Smooth muscle cell (in vitro differentiated cells): ENCODE data around the gene PKP2. TPM values are rescaled to one million over a fixed set of nuclear protein-coding genes. Genes with fewer than 3 reads are reported as not detected.
A peak's percentile ranks its signal among the peaks of the same experiment; 100 is the strongest.

Experiments used
- DNase-seq: peaks from one replicate; lab custom pipeline; 2025; ENCODE audit not compliant: unreplicated experiment; lab: John Stamatoyannopoulos, UW
- H2AFZ ChIP-seq: fragments of 200-600 bp; sonication (generic); 2 replicates; pipeline ENCODE4 v1.6.0; 2016; ENCODE audit warnings: antibody characterized with exemption, low read depth, mild to moderate bottlenecking
- H3F3A ChIP-seq: fragments of 200-600 bp; sonication (generic); 2 replicates; pipeline ENCODE4 v1.6.0; 2017; ENCODE audit warnings: antibody characterized with exemption, low read depth
- H3K27ac ChIP-seq: fragments of 200-600 bp; sonication (generic); 2 replicates; pipeline ENCODE4 v1.5.1; 2016; ENCODE audit warnings: low read depth, mild to moderate bottlenecking
- H3K27me3 ChIP-seq: fragments of 200-600 bp; sonication (generic); 2 replicates; pipeline ENCODE4 v1.6.1; 2016; ENCODE audit warnings: low read depth, mild to moderate bottlenecking
- H3K36me3 ChIP-seq: fragments of 200-600 bp; sonication (generic); 2 replicates; pipeline ENCODE4 v1.5.1; 2016; ENCODE audit warnings: low read depth
- H3K4me1 ChIP-seq: fragments of 200-600 bp; sonication (generic); 2 replicates; pipeline ENCODE4 v1.5.1; 2016; ENCODE audit warnings: low read depth
- H3K4me2 ChIP-seq: fragments of 200-600 bp; sonication (generic); 2 replicates; pipeline ENCODE4 v1.6.0; 2016; ENCODE audit warnings: mild to moderate bottlenecking
- H3K4me3 ChIP-seq: fragments of 200-600 bp; sonication (generic); 2 replicates; pipeline ENCODE4 v1.5.1; 2016; ENCODE audit warnings: mild to moderate bottlenecking
- H3K79me2 ChIP-seq: fragments of 200-600 bp; sonication (generic); 2 replicates; pipeline ENCODE4 v1.6.0; 2016; ENCODE audit warnings: low read depth, mild to moderate bottlenecking
- H3K9ac ChIP-seq: fragments of 200-600 bp; sonication (generic); 2 replicates; pipeline ENCODE4 v1.6.0; 2016; ENCODE audit warnings: low read depth
- H3K9me3 ChIP-seq: fragments of 200-600 bp; sonication (generic); replicated peaks from 2 replicates; pipeline ENCODE4 v1.5.1; 2016; ENCODE audit warnings: low read depth
- H4K20me1 ChIP-seq: fragments of 200-600 bp; sonication (generic); 2 replicates; pipeline ENCODE4 v1.6.0; 2016; ENCODE audit warnings: low read depth
- CTCF ChIP-seq: fragments of 200-600 bp; sonication (generic); IDR thresholded peaks from 2 replicates; pipeline ENCODE4 v1.5.1; 2017; ENCODE audit warnings: borderline replicate concordance, mild to moderate bottlenecking, antibody characterized with exemption; ENCODE audit not compliant: insufficient read depth, poor library complexity, severe bottlenecking
- WGBS: methylation state at CpG from one replicate; pipeline ENCODE4 v1.1.7; 2016; ENCODE audit warnings: low lambda C conversion rate; 5-methylcytosine and 5-hydroxymethylcytosine counted together
- polyA plus RNA-seq: library from polyadenylated mRNA; unstranded; fragments of >200 nt; fragmentation: Nextera tagmentation; extraction: Ambion mirVana; gene quantifications from 2 replicates; pipeline ENCODE4 v1.2.1, GENCODE V29; 2016
- total RNA-seq: library from RNA; depleted of rRNA; stranded (reverse); fragments of >200 nt; gene quantifications from 2 replicates; pipeline ENCODE4 v1.2.3, GENCODE V29; 2014

PKP2 gene
- total and polyA plus RNA-seq, 2 experiments from 2014 or later, result 7.3 to 22.3 TPM

GRCh38 chr12:32822344-32822743 lies 74.2 kb downstream of the PKP2 start:
- Histone ChIP-seq H3K4me1 (peaks cover 13% of the 10 kb centered on the region), H3F3A (peaks cover 11% of the 10 kb centered on the region), H3K79me2 (peaks cover 3% of the 10 kb centered on the region), H3K4me3 (no peak overlapping the region), H2AFZ (no peak overlapping the region), H3K27me3 (no peaks in the 10 kb centered on the region), H3K27ac (peak overlapping the region; percentile 77), H3K9me3 (no peaks in the 10 kb centered on the region), H3K9ac (no peak overlapping the region), H4K20me1 (no peaks in the 10 kb centered on the region), H3K36me3 (no peaks in the 10 kb centered on the region), H3K4me2 (peak overlapping the region; percentile 56)
- no peak for DNase-seq
- TF ChIP-seq CTCF, result no peak
- 85% methylated on average over 5 of the region's 5 CpGs for WGBS

- DNase-seq, result no peak
- 33% methylated on average over 2 of the region's 2 CpGs for WGBS
- peaks cover 11% of the 10 kb centered on the region for H3F3A ChIP-seq
- no peak overlapping the region for H2AFZ ChIP-seq
- H4K20me1 ChIP-seq, result no peaks in the 10 kb centered on the region
- peak overlapping the region; percentile 77 for H3K27ac ChIP-seq
- H3K36me3 ChIP-seq, result no peaks in the 10 kb centered on the region
- peak overlapping the region; percentile 56 for H3K4me2 ChIP-seq
- no peak for TF ChIP-seq CTCF
- H3K4me1 ChIP-seq, result peaks cover 8% of the 10 kb centered on the region
- no peak overlapping the region for H3K9ac ChIP-seq
- H3K27me3 ChIP-seq, result no peaks in the 10 kb centered on the region
- no peak overlapping the region for H3K4me3 ChIP-seq
- H3K9me3 ChIP-seq, result no peaks in the 10 kb centered on the region
- H3K79me2 ChIP-seq, result peaks cover 3% of the 10 kb centered on the region
These were observed 74.9 kb downstream of the PKP2 start for GRCh38 chr12:32821710-32822109.

- Histone ChIP-seq H2AFZ (no peak overlapping the region), H4K20me1 (no peaks in the 10 kb centered on the region), H3K79me2 (peaks cover 3% of the 10 kb centered on the region), H3K9ac (no peak overlapping the region), H3K4me2 (peak overlapping the region; percentile 56), H3K27me3 (no peaks in the 10 kb centered on the region), H3F3A (peaks cover 11% of the 10 kb centered on the region), H3K4me3 (no peak overlapping the region), H3K36me3 (no peaks in the 10 kb centered on the region), H3K4me1 (peaks cover 6% of the 10 kb centered on the region), H3K9me3 (no peaks in the 10 kb centered on the region), H3K27ac (peak overlapping the region; percentile 77)
- WGBS, result 50% methylated on average over 8 of the region's 8 CpGs
- DNase-seq, result no peak
- no peak for TF ChIP-seq CTCF
These were observed 75.3 kb downstream of the PKP2 start for GRCh38 chr12:32821293-32821692.

- H2AFZ ChIP-seq, result no peak overlapping the region
These were observed 76.1 kb downstream of the PKP2 start for GRCh38 chr12:32820376-32820931.

More at GRCh38 chr12:32820376-32820931, 76.1 kb downstream of the PKP2 start:
- no peaks in the 10 kb centered on the region for H3K9me3 ChIP-seq
- 100% methylated on average over 2 of the region's 2 CpGs for WGBS
- H3K36me3 ChIP-seq, result no peaks in the 10 kb centered on the region
- H3F3A ChIP-seq, result peaks cover 11% of the 10 kb centered on the region
- H3K4me1 ChIP-seq, result peaks cover 6% of the 10 kb centered on the region
- DNase-seq, result no peak
- H3K27me3 ChIP-seq, result no peaks in the 10 kb centered on the region
- no peak overlapping the region for H3K4me2 ChIP-seq
- no peak for TF ChIP-seq CTCF
- H3K4me3 ChIP-seq, result no peak overlapping the region
- no peak overlapping the region for H3K27ac ChIP-seq
- H3K9ac ChIP-seq, result no peak overlapping the region
- H4K20me1 ChIP-seq, result no peaks in the 10 kb centered on the region
- peaks cover 3% of the 10 kb centered on the region for H3K79me2 ChIP-seq
